T-helper 2 cell treated with Interferon-gamma antibody and Interleukin-4, amounts not matched to agents 5 μg/mL and 100 μg/mL, for 36 hours (primary cell): Measurements from ENCODE around the gene ACAA1.
A peak's percentile ranks its signal among the peaks of the same experiment; 100 is the strongest.
"Not testable (repeated sequence)": the region's sequence is repeated elsewhere in the genome, so short reads cannot be mapped to it uniquely, and the experiment has no call there.

Experiments
- DNase-seq: peaks from one replicate; pipeline ENCODE4 v3.0.0; 2021; ENCODE audit warnings: low spot score
- H3K27ac Mint-ChIP-seq: one replicate; pipeline ENCODE4 v1.8.0; 2021; ENCODE audit warnings: mild to moderate bottlenecking, mixed read lengths
- H3K27me3 Mint-ChIP-seq: one replicate; pipeline ENCODE4 v1.8.0; 2021; ENCODE audit warnings: low read depth, mixed read lengths
- H3K36me3 Mint-ChIP-seq: one replicate; pipeline ENCODE4 v1.8.0; 2021; ENCODE audit warnings: low read depth, mixed read lengths
- H3K4me1 Mint-ChIP-seq: one replicate; pipeline ENCODE4 v1.8.0; 2021; ENCODE audit warnings: low read depth, mixed read lengths
- H3K4me3 Mint-ChIP-seq: one replicate; pipeline ENCODE4 v1.8.0; 2022; ENCODE audit warnings: mild to moderate bottlenecking, moderate library complexity, mixed read lengths
- H3K9me3 Mint-ChIP-seq: one replicate; pipeline ENCODE4 v1.8.0; 2021; ENCODE audit warnings: mixed read lengths

ACAA1 gene

GRCh38 chr3:38085311-38085942 is 51.5 kb downstream of the ACAA1 start:
- DNase-seq, result no peak
- Mint-ChIP-seq H3K36me3 (peaks cover 4% of the 10 kb centered on the region), H3K9me3 (peaks cover 7% of the 10 kb centered on the region), H3K4me3 (no peak overlapping the region), H3K4me1 (peaks cover 2% of the 10 kb centered on the region), H3K27me3 (peaks cover 3% of the 10 kb centered on the region), H3K27ac (no peak overlapping the region)

- no peak for DNase-seq
- H3K27ac Mint-ChIP-seq, result peak overlapping the region; percentile 32
- peaks cover 3% of the 10 kb centered on the region for H3K27me3 Mint-ChIP-seq
- H3K36me3 Mint-ChIP-seq, result peaks cover 4% of the 10 kb centered on the region
- H3K9me3 Mint-ChIP-seq, result peaks cover 7% of the 10 kb centered on the region
- H3K4me3 Mint-ChIP-seq, result no peak overlapping the region
- peaks cover 2% of the 10 kb centered on the region for H3K4me1 Mint-ChIP-seq
Observed at GRCh38 chr3:38084334-38085310, 52.3 kb downstream of the ACAA1 start.

GRCh38 chr3:38083871-38084333 is 53.0 kb downstream of the ACAA1 start:
- DNase-seq, result no peak
- peaks cover 3% of the 10 kb centered on the region for H3K27me3 Mint-ChIP-seq
- H3K9me3 Mint-ChIP-seq, result peaks cover 7% of the 10 kb centered on the region
- no peak overlapping the region for H3K4me3 Mint-ChIP-seq
- H3K36me3 Mint-ChIP-seq, result peaks cover 4% of the 10 kb centered on the region
- peak overlapping the region; percentile 32 for H3K27ac Mint-ChIP-seq
- peaks cover 2% of the 10 kb centered on the region for H3K4me1 Mint-ChIP-seq

GRCh38 chr3:38083254-38083653 is 53.7 kb downstream of the ACAA1 start:
- not testable (repeated sequence) for H3K27me3 Mint-ChIP-seq, H3K4me3 Mint-ChIP-seq, H3K4me1 Mint-ChIP-seq, H3K36me3 Mint-ChIP-seq, DNase-seq, H3K9me3 Mint-ChIP-seq, H3K27ac Mint-ChIP-seq

- not testable (repeated sequence) for H3K36me3 Mint-ChIP-seq, DNase-seq, H3K4me1 Mint-ChIP-seq, H3K27me3 Mint-ChIP-seq, H3K27ac Mint-ChIP-seq, H3K4me3 Mint-ChIP-seq, H3K9me3 Mint-ChIP-seq
Observed at GRCh38 chr3:38082296-38082695, 54.6 kb downstream of the ACAA1 start.

GRCh38 chr3:38077073-38077472 is 59.9 kb downstream of the ACAA1 start:
- H3K4me3 Mint-ChIP-seq, H3K36me3 Mint-ChIP-seq, H3K27me3 Mint-ChIP-seq, H3K9me3 Mint-ChIP-seq, DNase-seq, H3K27ac Mint-ChIP-seq, H3K4me1 Mint-ChIP-seq: not testable (repeated sequence)
